Activated CD8-positive, alpha-beta memory T cell treated with anti-CD3 and anti-CD28 coated beads, Interleukin-2, amount 50 U/mL, for 1 hour (primary cell): ENCODE data around the gene RALGPS1.

Source experiments
- DNase-seq: peaks from one replicate; pipeline ENCODE4 v3.0.0-alpha.2; 2020; ENCODE audit errors: extremely low read depth

Gene RALGPS1

GRCh38 chr9:126914458-126915280 lies at the start of gene RALGPS1:
RALGPS1 (plus strand) TSS chr9:126914782; CDS start chr9:126962290, 47,508 bp downstream.
- peak; percentile 75 for DNase-seq

- no peak for DNase-seq
Observed at GRCh38 chr9:126869368-126869767, 45.2 kb upstream of the RALGPS1 start.

- no peak for DNase-seq
Observed at GRCh38 chr9:126872516-126872915, 42.1 kb upstream of the RALGPS1 start.

- no peak for DNase-seq
Observed at GRCh38 chr9:126874546-126875314, 39.9 kb upstream of the RALGPS1 start.

GRCh38 chr9:126875756-126876510 lies 38.6 kb upstream of the RALGPS1 start:
- DNase-seq: no peak

GRCh38 chr9:126876531-126876930 lies 38.1 kb upstream of the RALGPS1 start:
- no peak for DNase-seq

GRCh38 chr9:126877418-126877817 lies 37.2 kb upstream of the RALGPS1 start:
- no peak for DNase-seq

GRCh38 chr9:126879288-126879687 lies 35.3 kb upstream of the RALGPS1 start:
- no peak for DNase-seq

- no peak for DNase-seq
Observed at GRCh38 chr9:126880226-126880946, 34.2 kb upstream of the RALGPS1 start.

- DNase-seq: no peak
Observed at GRCh38 chr9:126880947-126881332, 33.6 kb upstream of the RALGPS1 start.

- DNase-seq: no peak
Observed at GRCh38 chr9:126882746-126883145, 31.8 kb upstream of the RALGPS1 start.

GRCh38 chr9:126883636-126884035 lies 30.9 kb upstream of the RALGPS1 start:
- no peak for DNase-seq

GRCh38 chr9:126885131-126885641 lies 29.4 kb upstream of the RALGPS1 start:
- DNase-seq: no peak

GRCh38 chr9:126886034-126886822 lies 28.4 kb upstream of the RALGPS1 start:
- no peak for DNase-seq

- DNase-seq: no peak
Observed at GRCh38 chr9:126886897-126887296, 27.7 kb upstream of the RALGPS1 start.

- DNase-seq: no peak
Observed at GRCh38 chr9:126891676-126892075, 22.9 kb upstream of the RALGPS1 start.

GRCh38 chr9:126893079-126893478 lies 21.5 kb upstream of the RALGPS1 start:
- DNase-seq: no peak

GRCh38 chr9:126894052-126894603 lies 20.5 kb upstream of the RALGPS1 start:
- no peak for DNase-seq

GRCh38 chr9:126902210-126902609 lies 12.4 kb upstream of the RALGPS1 start:
- no peak for DNase-seq

GRCh38 chr9:126904586-126904985 lies 10.0 kb upstream of the RALGPS1 start:
- DNase-seq: no peak
